ENCODE measurements around the gene ZMYM2. TPM values are rescaled to one million over a fixed set of nuclear protein-coding genes. Genes with fewer than 3 reads are reported as not detected.

The ZMYM2 gene
- total RNA-seq, 2 experiments from 2014 or later: 59.9 to 64.7 TPM

- CTCF ChIA-PET (ENCODE audit: unreplicated experiment): no interaction called here
- no peak for DNase-seq (ENCODE audit: low spot score)
- Histone ChIP-seq H3K27ac (ENCODE audit: low read depth, low read length, poor library complexity, severe bottlenecking) (no peak overlapping the region), H3K4me2 (ENCODE audit: low read length) (no peak overlapping the region), H2AFZ (ENCODE audit: low read length) (no peak overlapping the region), H4K20me1 (ENCODE audit: insufficient read depth, low read length) (no peaks in the 10 kb centered on the region), H3K9me2 (ENCODE audit: insufficient read depth, low read length) (no peaks in the 10 kb centered on the region), H3K4me3 (ENCODE audit: low read depth, low read length, poor library complexity, severe bottlenecking) (no peak overlapping the region), H3K36me3 (ENCODE audit: insufficient read depth, low read length) (no peaks in the 10 kb centered on the region), H3K79me2 (ENCODE audit: insufficient read depth, low read depth, low read length) (no peaks in the 10 kb centered on the region), H3K9me3 (ENCODE audit: low read length) (no peaks in the 10 kb centered on the region), H3K4me1 (ENCODE audit: insufficient read depth, low read length, poor library complexity, severe bottlenecking) (no peaks in the 10 kb centered on the region)
- POLR2A ChIA-PET: no interaction called here
- BruUV-seq (replicated peaks): no TSS peak
- TF ChIP-seq CTCF (conservative IDR thresholded peaks at IDR 0.05; ENCODE audit: low read length) (no peak), EZH2phosphoT487 (IDR thresholded peaks at IDR 0.05; ENCODE audit: borderline replicate concordance, low read depth, low read length) (no peak)
- intact Hi-C loops (cut with micrococcal nuclease; ENCODE audit: unreplicated experiment): no loop called here
Measured at GRCh38 chr13:20130012-20130411, 171.5 kb downstream of the ZMYM2 start.

GRCh38 chr13:20130652-20131051, 172.1 kb downstream of the ZMYM2 start:
- Histone ChIP-seq H3K4me2 (ENCODE audit: low read length) (no peak overlapping the region), H3K79me2 (ENCODE audit: insufficient read depth, low read depth, low read length) (no peaks in the 10 kb centered on the region), H4K20me1 (ENCODE audit: insufficient read depth, low read length) (no peaks in the 10 kb centered on the region), H3K4me1 (ENCODE audit: insufficient read depth, low read length, poor library complexity, severe bottlenecking) (no peaks in the 10 kb centered on the region), H3K27ac (ENCODE audit: low read depth, low read length, poor library complexity, severe bottlenecking) (no peak overlapping the region), H3K4me3 (ENCODE audit: low read depth, low read length, poor library complexity, severe bottlenecking) (no peak overlapping the region), H2AFZ (ENCODE audit: low read length) (no peak overlapping the region), H3K9me3 (ENCODE audit: low read length) (no peaks in the 10 kb centered on the region), H3K36me3 (ENCODE audit: insufficient read depth, low read length) (no peaks in the 10 kb centered on the region), H3K9me2 (ENCODE audit: insufficient read depth, low read length) (no peaks in the 10 kb centered on the region)
- DNase-seq (ENCODE audit: low spot score): no peak
- intact Hi-C loops (cut with micrococcal nuclease; ENCODE audit: unreplicated experiment): no loop called here
- ChIA-PET POLR2A (interaction anchor here (0.6 kb wide), 1 partner anchor 500 kb away, joined by 3 read pairs; no protein-coding TSS in a partner anchor), CTCF (ENCODE audit: unreplicated experiment) (no interaction called here)
- BruUV-seq (replicated peaks): no TSS peak
- TF ChIP-seq CTCF (conservative IDR thresholded peaks at IDR 0.05; ENCODE audit: low read length) (no peak), EZH2phosphoT487 (IDR thresholded peaks at IDR 0.05; ENCODE audit: borderline replicate concordance, low read depth, low read length) (no peak)

GRCh38 chr13:20131057-20131832, 172.7 kb downstream of the ZMYM2 start:
- Histone ChIP-seq H3K9me2 (ENCODE audit: insufficient read depth, low read length) (no peaks in the 10 kb centered on the region), H3K4me1 (ENCODE audit: insufficient read depth, low read length, poor library complexity, severe bottlenecking) (no peaks in the 10 kb centered on the region), H3K4me3 (ENCODE audit: low read depth, low read length, poor library complexity, severe bottlenecking) (no peak overlapping the region), H3K9me3 (ENCODE audit: low read length) (no peaks in the 10 kb centered on the region), H3K79me2 (ENCODE audit: insufficient read depth, low read depth, low read length) (no peaks in the 10 kb centered on the region), H3K4me2 (ENCODE audit: low read length) (no peak overlapping the region), H3K27ac (ENCODE audit: low read depth, low read length, poor library complexity, severe bottlenecking) (no peak overlapping the region), H2AFZ (ENCODE audit: low read length) (no peak overlapping the region), H3K36me3 (ENCODE audit: insufficient read depth, low read length) (no peaks in the 10 kb centered on the region), H4K20me1 (ENCODE audit: insufficient read depth, low read length) (no peaks in the 10 kb centered on the region)
- POLR2A ChIA-PET: interaction anchor here (0.6 kb wide), 2 partner anchors 500 to 1445 kb away, joined by 3 to 4 read pairs; no protein-coding TSS in a partner anchor
- BruUV-seq (replicated peaks): no TSS peak
- CTCF ChIA-PET (ENCODE audit: unreplicated experiment): no interaction called here
- intact Hi-C loops (cut with micrococcal nuclease; ENCODE audit: unreplicated experiment): no loop called here
- TF ChIP-seq EZH2phosphoT487 (IDR thresholded peaks at IDR 0.05; ENCODE audit: borderline replicate concordance, low read depth, low read length): no peak
- TF ChIP-seq CTCF (conservative IDR thresholded peaks at IDR 0.05; ENCODE audit: low read length): no peak
- no peak for DNase-seq (ENCODE audit: low spot score)
